DND-41 (cell line): ENCODE results near the gene GLYATL1.

Source experiments
- EZH2 ChIP-seq: IDR thresholded peaks from 3 replicates; pipeline ENCODE4 v1.6.1; 2012; ENCODE audit warnings: borderline replicate concordance, low read depth, mild to moderate bottlenecking, moderate library complexity, low read length, inconsistent platforms; ENCODE audit not compliant: severe bottlenecking
- TF ChIP-seq, protein P1 (sequence below): IDR thresholded peaks from 2 replicates; pipeline ENCODE4 v1.5.1; 2012; ENCODE audit warnings: borderline replicate concordance, low read length, moderate library complexity, mild to moderate bottlenecking; ENCODE audit not compliant: poor library complexity, severe bottlenecking; ENCODE audit errors: extremely low read depth

DNA sequence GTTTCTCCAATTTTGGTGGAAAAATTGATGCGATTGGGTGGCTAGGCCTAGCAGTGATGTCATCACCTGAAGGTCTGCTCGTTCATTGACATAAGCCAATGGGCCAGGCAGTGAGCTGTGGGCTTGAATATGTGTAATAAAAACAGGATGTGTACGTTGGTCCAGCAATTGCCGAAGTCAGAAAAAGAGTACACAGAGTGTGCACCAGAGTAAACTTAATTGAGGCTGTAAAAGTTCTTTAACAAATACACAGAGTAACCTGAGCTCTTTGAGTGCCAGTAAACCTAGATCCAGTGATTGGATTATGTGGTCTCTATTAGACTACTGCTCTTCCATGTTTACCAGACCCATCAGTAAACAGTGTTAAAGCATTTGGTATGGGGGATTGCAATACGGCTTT is 13.0 kb upstream of the GLYATL1 start:
- no peak for TF ChIP-seq EZH2
- TF ChIP-seq, protein P1, sequence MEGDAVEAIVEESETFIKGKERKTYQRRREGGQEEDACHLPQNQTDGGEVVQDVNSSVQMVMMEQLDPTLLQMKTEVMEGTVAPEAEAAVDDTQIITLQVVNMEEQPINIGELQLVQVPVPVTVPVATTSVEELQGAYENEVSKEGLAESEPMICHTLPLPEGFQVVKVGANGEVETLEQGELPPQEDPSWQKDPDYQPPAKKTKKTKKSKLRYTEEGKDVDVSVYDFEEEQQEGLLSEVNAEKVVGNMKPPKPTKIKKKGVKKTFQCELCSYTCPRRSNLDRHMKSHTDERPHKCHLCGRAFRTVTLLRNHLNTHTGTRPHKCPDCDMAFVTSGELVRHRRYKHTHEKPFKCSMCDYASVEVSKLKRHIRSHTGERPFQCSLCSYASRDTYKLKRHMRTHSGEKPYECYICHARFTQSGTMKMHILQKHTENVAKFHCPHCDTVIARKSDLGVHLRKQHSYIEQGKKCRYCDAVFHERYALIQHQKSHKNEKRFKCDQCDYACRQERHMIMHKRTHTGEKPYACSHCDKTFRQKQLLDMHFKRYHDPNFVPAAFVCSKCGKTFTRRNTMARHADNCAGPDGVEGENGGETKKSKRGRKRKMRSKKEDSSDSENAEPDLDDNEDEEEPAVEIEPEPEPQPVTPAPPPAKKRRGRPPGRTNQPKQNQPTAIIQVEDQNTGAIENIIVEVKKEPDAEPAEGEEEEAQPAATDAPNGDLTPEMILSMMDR: no peak
